ENCODE data around the gene CPNE7. TPM values are rescaled to one million over a fixed set of nuclear protein-coding genes. Genes with fewer than 3 reads are reported as not detected.

Gene CPNE7
- total and polyA plus RNA-seq, 2 of the 13 experiments (the other 11 are each of a cell fraction or from before 2014, with no cell fraction given): 0.59 TPM; not detected in 1

DNA sequence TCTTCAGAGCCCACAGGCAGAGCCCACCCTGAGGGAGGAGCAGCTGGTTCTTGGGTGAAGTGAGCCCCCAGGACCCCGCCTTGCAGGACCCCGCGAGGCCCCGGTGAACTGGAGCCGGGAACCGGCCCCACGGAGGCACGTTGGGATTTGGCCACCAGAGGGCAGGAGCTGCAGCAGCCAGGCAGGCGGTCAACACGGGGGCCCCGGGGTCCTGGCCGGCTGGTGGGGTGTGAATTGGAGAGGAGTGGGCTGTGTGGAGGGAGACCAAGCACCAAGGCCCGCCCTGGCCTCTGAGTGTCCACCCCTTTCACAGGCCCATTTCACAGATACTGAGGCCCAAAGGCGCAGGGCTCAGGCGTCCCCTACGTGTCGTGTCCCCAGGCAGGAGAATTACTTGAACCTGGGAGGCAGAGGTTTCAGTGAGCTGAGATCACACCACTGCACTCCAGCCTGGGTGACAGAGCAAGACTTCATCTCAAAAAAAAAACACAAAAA, 40.1 kb downstream of the CPNE7 start (continued):
- TF ChIP-seq, protein P1, sequence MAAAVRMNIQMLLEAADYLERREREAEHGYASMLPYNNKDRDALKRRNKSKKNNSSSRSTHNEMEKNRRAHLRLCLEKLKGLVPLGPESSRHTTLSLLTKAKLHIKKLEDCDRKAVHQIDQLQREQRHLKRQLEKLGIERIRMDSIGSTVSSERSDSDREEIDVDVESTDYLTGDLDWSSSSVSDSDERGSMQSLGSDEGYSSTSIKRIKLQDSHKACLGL (CRISPR knock-in tag; IDR thresholded peaks at IDR 0.05): 0 out of 2 replicates have a peak, but pooled peaks have one; percentile 36
- TF ChIP-seq TGIF2 (CRISPR knock-in tag; IDR thresholded peaks at IDR 0.05) (no peak), CCAR2 (optimal IDR thresholded peaks at IDR 0.05; ENCODE audit: low read depth, low read length) (no peak), MXD3 (CRISPR knock-in tag; IDR thresholded peaks at IDR 0.05) (0 out of 2 replicates have a peak, but pooled peaks have one; percentile 42), GMEB1 (CRISPR knock-in tag; IDR thresholded peaks at IDR 0.05; ENCODE audit: borderline replicate concordance) (no peak), MXI1 (IDR thresholded peaks at IDR 0.05; ENCODE audit: borderline replicate concordance, low read depth, low read length) (no peak), ZNF710 (CRISPR knock-in tag; IDR thresholded peaks at IDR 0.05; ENCODE audit: borderline replicate concordance) (no peak; the same call in 1 of the 2 replicates), TP53 (CRISPR knock-in tag; conservative IDR thresholded peaks at IDR 0.05) (peak; percentile 24; the same call in 1 of the 2 replicates), KDM1A (CRISPR knock-in tag; IDR thresholded peaks at IDR 0.05) (no peak), MED1 (CRISPR knock-in tag; IDR thresholded peaks at IDR 0.05) (no peak), RELA (CRISPR knock-in tag; IDR thresholded peaks at IDR 0.05) (0 out of 2 replicates have a peak, but pooled peaks have one; percentile 58), ZNF451 (CRISPR knock-in tag; IDR thresholded peaks at IDR 0.05) (no peak), ZNF143 (CRISPR knock-in tag; IDR thresholded peaks at IDR 0.05) (no peak), NR1H2 (CRISPR knock-in tag; IDR thresholded peaks at IDR 0.05; ENCODE audit: borderline replicate concordance, low read depth) (no peak), ZNF570 (CRISPR knock-in tag; IDR thresholded peaks at IDR 0.05; ENCODE audit: borderline replicate concordance) (no peak)
- TF ChIP-seq, protein P2, sequence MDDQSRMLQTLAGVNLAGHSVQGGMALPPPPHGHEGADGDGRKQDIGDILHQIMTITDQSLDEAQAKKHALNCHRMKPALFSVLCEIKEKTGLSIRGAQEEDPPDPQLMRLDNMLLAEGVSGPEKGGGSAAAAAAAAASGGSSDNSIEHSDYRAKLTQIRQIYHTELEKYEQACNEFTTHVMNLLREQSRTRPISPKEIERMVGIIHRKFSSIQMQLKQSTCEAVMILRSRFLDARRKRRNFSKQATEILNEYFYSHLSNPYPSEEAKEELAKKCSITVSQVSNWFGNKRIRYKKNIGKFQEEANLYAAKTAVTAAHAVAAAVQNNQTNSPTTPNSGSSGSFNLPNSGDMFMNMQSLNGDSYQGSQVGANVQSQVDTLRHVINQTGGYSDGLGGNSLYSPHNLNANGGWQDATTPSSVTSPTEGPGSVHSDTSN (CRISPR knock-in tag; IDR thresholded peaks at IDR 0.05; ENCODE audit: borderline replicate concordance): no peak
- TF ChIP-seq, protein P3, sequence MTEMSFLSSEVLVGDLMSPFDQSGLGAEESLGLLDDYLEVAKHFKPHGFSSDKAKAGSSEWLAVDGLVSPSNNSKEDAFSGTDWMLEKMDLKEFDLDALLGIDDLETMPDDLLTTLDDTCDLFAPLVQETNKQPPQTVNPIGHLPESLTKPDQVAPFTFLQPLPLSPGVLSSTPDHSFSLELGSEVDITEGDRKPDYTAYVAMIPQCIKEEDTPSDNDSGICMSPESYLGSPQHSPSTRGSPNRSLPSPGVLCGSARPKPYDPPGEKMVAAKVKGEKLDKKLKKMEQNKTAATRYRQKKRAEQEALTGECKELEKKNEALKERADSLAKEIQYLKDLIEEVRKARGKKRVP (CRISPR knock-in tag; IDR thresholded peaks at IDR 0.05): no peak
- TF ChIP-seq, protein P4, sequence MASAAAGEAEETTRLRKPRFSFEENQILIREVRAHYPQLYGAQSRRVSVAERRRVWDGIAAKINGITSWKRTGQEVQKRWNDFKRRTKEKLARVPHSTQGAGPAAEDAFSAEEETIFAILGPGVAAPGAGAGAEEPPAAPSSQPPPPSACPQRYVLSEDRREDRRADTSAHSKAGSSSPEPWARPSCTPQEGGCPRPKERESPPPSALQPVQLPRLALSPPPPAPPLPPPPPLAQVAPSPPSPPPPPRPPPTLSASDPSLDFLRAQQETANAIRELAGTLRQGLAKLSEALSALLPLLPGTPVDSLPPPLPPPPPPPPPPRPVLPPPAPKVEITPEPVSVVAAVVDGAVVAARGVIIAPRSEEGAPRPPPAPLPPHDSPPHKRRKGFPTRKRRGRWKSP (CRISPR knock-in tag; IDR thresholded peaks at IDR 0.05): peak; percentile 47; the same call in 1 of the 2 replicates

All from HepG2 (cell line).